Measurements from ENCODE around the gene SPAG16. TPM values are rescaled to one million over a fixed set of nuclear protein-coding genes. Genes with fewer than 3 reads are reported as not detected.

Gene SPAG16
- total RNA-seq, 1 experiment from 2014 or later, result 30.0 TPM

- Histone ChIP-seq H3K4me3 (no peak overlapping the region), H3F3A (ENCODE audit: insufficient read depth, low read depth) (no peaks in the 10 kb centered on the region), H3K4me1 (replicated peaks; ENCODE audit: insufficient read depth) (peaks cover 11% of the 10 kb centered on the region; the same call in 1 of the 2 replicates), H2AFZ (no peak overlapping the region), H3K9me2 (ENCODE audit: insufficient read depth) (no peaks in the 10 kb centered on the region), H3K79me2 (ENCODE audit: low read depth) (no peaks in the 10 kb centered on the region), H3K4me2 (no peak overlapping the region), H4K20me1 (ENCODE audit: insufficient read depth) (no peaks in the 10 kb centered on the region), H3K36me3 (ENCODE audit: low read depth) (no peaks in the 10 kb centered on the region), H3K27ac (no peak overlapping the region), H3K27me3 (ENCODE audit: insufficient read depth, low read depth) (no peaks in the 10 kb centered on the region), H3K9me3 (ENCODE audit: insufficient read depth, low read depth) (0 out of 2 replicates have a peak, but pooled peaks cover 3% of the 10 kb centered on the region)
- no peak for DNase-seq
- intact Hi-C loops (cut with micrococcal nuclease; ENCODE audit: unreplicated experiment), result no loop called here
- POLR2A ChIA-PET (ENCODE audit: unreplicated experiment), result no interaction called here
- CTCF ChIA-PET, result no interaction called here
- TF ChIP-seq, protein P1, sequence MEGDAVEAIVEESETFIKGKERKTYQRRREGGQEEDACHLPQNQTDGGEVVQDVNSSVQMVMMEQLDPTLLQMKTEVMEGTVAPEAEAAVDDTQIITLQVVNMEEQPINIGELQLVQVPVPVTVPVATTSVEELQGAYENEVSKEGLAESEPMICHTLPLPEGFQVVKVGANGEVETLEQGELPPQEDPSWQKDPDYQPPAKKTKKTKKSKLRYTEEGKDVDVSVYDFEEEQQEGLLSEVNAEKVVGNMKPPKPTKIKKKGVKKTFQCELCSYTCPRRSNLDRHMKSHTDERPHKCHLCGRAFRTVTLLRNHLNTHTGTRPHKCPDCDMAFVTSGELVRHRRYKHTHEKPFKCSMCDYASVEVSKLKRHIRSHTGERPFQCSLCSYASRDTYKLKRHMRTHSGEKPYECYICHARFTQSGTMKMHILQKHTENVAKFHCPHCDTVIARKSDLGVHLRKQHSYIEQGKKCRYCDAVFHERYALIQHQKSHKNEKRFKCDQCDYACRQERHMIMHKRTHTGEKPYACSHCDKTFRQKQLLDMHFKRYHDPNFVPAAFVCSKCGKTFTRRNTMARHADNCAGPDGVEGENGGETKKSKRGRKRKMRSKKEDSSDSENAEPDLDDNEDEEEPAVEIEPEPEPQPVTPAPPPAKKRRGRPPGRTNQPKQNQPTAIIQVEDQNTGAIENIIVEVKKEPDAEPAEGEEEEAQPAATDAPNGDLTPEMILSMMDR (conservative IDR thresholded peaks at IDR 0.05), result no peak
- TF ChIP-seq EZH2 (IDR thresholded peaks at IDR 0.05; ENCODE audit: low read depth), result no peak
- BruUV-seq (replicated peaks), result no TSS peak
These were observed 1026.8 kb downstream of the SPAG16 start for GRCh38 chr2:214311031-214311533.

DNA sequence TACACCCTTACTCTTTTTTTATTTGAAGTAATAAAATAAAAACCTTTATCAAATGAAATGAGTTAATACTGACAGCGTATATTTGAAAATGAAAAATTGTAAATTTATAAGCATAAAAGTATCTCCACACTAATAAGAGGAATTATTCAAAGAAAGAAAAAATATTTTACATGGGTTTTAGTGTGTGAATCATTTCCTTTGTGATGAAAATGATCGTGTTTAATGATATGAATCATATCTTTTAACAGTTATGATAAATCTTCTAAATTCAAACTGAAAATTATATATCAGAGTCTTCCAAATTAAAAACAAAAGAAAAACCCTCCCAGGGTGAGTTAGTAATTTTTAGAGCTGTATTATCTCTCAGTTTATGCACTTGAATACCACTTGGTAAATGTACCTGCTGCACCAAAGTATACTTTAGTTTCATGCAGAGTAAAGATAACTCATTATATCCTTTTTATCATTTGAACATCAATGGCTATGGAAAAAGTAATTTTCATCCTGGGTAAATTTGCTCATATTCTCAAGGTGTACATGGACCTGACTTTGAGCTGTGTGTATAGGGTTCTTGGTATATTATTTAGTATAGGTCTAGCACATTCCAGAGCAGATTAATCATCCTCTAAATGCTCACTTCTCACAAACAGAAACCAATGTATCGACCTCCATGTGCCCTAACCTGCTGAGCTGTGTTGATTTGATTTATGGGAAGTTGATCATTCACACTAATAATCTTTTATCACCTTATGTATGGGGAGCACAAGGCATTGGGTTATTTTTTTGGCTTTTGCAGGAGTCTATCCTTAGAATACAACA, 1027.9 kb downstream of the SPAG16 start:
- H3K36me3 ChIP-seq (ENCODE audit: low read depth), result no peaks in the 10 kb centered on the region
- ChIA-PET CTCF (no interaction called here), POLR2A (ENCODE audit: unreplicated experiment) (no interaction called here)
- no peaks in the 10 kb centered on the region for H3K79me2 ChIP-seq (ENCODE audit: low read depth)
- H3K4me1 ChIP-seq (replicated peaks; ENCODE audit: insufficient read depth), result peaks cover 11% of the 10 kb centered on the region; the same call in 1 of the 2 replicates
- H3K4me2 ChIP-seq, result peak overlapping the region; percentile 8
- no peak for TF ChIP-seq EZH2 (IDR thresholded peaks at IDR 0.05; ENCODE audit: low read depth)
- H3K27me3 ChIP-seq (ENCODE audit: insufficient read depth, low read depth), result no peaks in the 10 kb centered on the region
- no peak for DNase-seq
- no peaks in the 10 kb centered on the region for H3K9me2 ChIP-seq (ENCODE audit: insufficient read depth)
- no peaks in the 10 kb centered on the region for H3F3A ChIP-seq (ENCODE audit: insufficient read depth, low read depth)
- intact Hi-C loops (cut with micrococcal nuclease; ENCODE audit: unreplicated experiment), result no loop called here
- BruUV-seq (replicated peaks), result no TSS peak
- H4K20me1 ChIP-seq (ENCODE audit: insufficient read depth), result no peaks in the 10 kb centered on the region
- H3K4me3 ChIP-seq, result no peak overlapping the region
- H2AFZ ChIP-seq, result 0 out of 2 replicates have a peak overlapping the region, but pooled peaks have one; percentile 28
- H3K27ac ChIP-seq, result no peak overlapping the region
- 0 out of 2 replicates have a peak, but pooled peaks cover 3% of the 10 kb centered on the region for H3K9me3 ChIP-seq (ENCODE audit: insufficient read depth, low read depth)

DNA sequence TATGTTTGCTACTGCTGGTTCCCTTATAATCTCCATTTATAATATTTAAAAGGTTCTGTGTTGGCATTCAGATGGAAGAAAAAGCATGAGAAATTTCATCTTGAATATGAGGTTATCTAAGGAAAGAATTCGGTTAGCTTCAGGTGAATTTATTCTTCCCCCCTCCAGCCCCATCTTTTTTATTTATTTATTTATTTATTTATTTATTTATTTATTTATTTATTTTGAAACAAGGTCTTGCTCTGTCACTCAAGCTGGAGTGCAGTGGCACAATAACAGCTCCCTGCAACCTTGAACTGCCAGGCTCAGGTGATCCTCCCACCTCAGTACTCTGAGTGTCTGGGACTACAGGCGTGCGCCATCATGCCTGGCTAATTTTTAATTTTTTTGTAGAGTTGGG, 1031.1 kb downstream of the SPAG16 start:
- H3K9me2 ChIP-seq (ENCODE audit: insufficient read depth), result no peaks in the 10 kb centered on the region
- TF ChIP-seq, protein P1 (conservative IDR thresholded peaks at IDR 0.05), result no peak
- no peak for TF ChIP-seq EZH2 (IDR thresholded peaks at IDR 0.05; ENCODE audit: low read depth)
- H3K4me2 ChIP-seq, result no peak overlapping the region
- H4K20me1 ChIP-seq (ENCODE audit: insufficient read depth), result no peaks in the 10 kb centered on the region
- ChIA-PET POLR2A (ENCODE audit: unreplicated experiment) (no interaction called here), CTCF (no interaction called here)
- H3K79me2 ChIP-seq (ENCODE audit: low read depth), result no peaks in the 10 kb centered on the region
- no peak overlapping the region for H3K27ac ChIP-seq
- H3F3A ChIP-seq (ENCODE audit: insufficient read depth, low read depth), result no peaks in the 10 kb centered on the region
- H3K27me3 ChIP-seq (ENCODE audit: insufficient read depth, low read depth), result no peaks in the 10 kb centered on the region
- no peak for DNase-seq
- H3K36me3 ChIP-seq (ENCODE audit: low read depth), result no peaks in the 10 kb centered on the region
- intact Hi-C loops (cut with micrococcal nuclease; ENCODE audit: unreplicated experiment), result no loop called here
- H2AFZ ChIP-seq, result no peak overlapping the region
- H3K4me1 ChIP-seq (replicated peaks; ENCODE audit: insufficient read depth), result peaks cover 11% of the 10 kb centered on the region; the same call in 1 of the 2 replicates
- no peak overlapping the region for H3K4me3 ChIP-seq
- H3K9me3 ChIP-seq (ENCODE audit: insufficient read depth, low read depth), result 0 out of 2 replicates have a peak, but pooled peaks cover 3% of the 10 kb centered on the region
- no TSS peak for BruUV-seq (replicated peaks)

Measured in PC-9 (cell line).